Coronary artery (tissue), 2 donors: ENCODE results near the gene NR5A2.

Experiments
- DNase-seq: peaks from one replicate; pipeline ENCODE4 v3.0.0-alpha.2; 2017; ENCODE audit warnings: low spot score
- H3K27ac ChIP-seq, 2 donors: fragments of 200-600 bp; sonication (generic); one replicate each; pipeline ENCODE4 v1.5.1; 2016 to 2019
- H3K4me3 ChIP-seq: fragments of 200-600 bp; sonication (generic); 2 replicates; pipeline ENCODE4 v1.5.1; 2016; ENCODE audit warnings: mild to moderate bottlenecking, moderate library complexity
- CTCF ChIP-seq: fragments of 200-600 bp; sonication (generic); IDR thresholded peaks from one replicate; pipeline ENCODE4 v1.5.1; 2019; ENCODE audit warnings: antibody characterized with exemption

NR5A2 gene

GRCh38 chr1:200223613-200224012, 196.1 kb downstream of the NR5A2 start:
- no peak overlapping the region for H3K27ac ChIP-seq
- TF ChIP-seq CTCF = no peak
- no peak for DNase-seq
- H3K4me3 ChIP-seq = no peak overlapping the region

GRCh38 chr1:200224315-200224714, 196.8 kb downstream of the NR5A2 start:
- H3K4me3 ChIP-seq = no peak overlapping the region
- DNase-seq = no peak
- H3K27ac ChIP-seq = no peak overlapping the region
- TF ChIP-seq CTCF = no peak

- H3K27ac ChIP-seq = no peak overlapping the region
Measured at GRCh38 chr1:200226268-200226968, 198.9 kb downstream of the NR5A2 start.

GRCh38 chr1:200226969-200227303, 199.4 kb downstream of the NR5A2 start:
- DNase-seq = no peak

More at GRCh38 chr1:200226268-200226968, 198.9 kb downstream of the NR5A2 start:
- DNase-seq = no peak
- no peak for TF ChIP-seq CTCF
- H3K4me3 ChIP-seq = no peak overlapping the region

More at GRCh38 chr1:200226969-200227303, 199.4 kb downstream of the NR5A2 start:
- H3K27ac ChIP-seq = no peak overlapping the region
- H3K4me3 ChIP-seq = no peak overlapping the region
- TF ChIP-seq CTCF = no peak
